GM12872 (cell line): ENCODE measurements around the gene TMEM218.

Experiments
- TF ChIP-seq, protein P1 (sequence below): IDR thresholded peaks from 3 replicates; pipeline ENCODE4 v1.5.1; 2011; ENCODE audit warnings: low read depth, mild to moderate bottlenecking, low read length, moderate library complexity; ENCODE audit not compliant: insufficient read depth

TMEM218 gene

DNA sequence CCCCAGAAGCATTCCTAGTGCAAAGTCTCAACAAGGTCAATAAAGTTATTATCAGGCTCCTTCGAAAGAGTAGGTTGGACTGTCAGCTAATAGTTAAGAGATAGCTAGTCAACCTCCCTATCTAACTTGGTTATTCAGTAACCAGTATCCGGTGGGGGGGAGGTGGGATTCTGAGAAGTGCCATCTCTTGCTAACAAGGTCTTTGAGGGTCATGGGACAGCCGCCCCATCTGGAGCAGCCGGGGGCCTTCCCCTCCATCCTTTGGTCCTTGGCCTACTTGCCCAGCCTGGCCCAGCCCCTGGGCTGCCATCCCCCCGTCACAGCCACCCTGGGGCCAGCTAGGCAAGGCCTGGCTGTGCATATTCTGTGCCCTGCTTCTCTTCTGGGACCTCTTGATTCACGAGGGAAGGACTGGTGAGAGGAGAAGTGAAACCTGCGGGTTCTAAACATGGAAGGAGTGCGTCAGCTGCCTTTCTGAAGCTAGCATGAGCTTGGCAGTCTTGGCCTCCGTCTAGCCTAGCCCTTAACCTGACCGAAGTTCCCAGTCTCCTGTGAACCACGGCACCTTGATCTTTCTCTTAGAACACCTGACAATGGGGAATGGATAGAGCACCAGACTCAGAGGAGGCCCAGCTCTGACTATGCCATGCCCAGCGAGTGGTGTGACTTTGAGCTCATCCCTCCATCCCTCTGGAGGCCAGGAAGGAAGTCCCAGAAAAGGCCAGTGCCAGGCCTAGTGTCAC lies 39.0 kb downstream of the TMEM218 start:
- TF ChIP-seq, protein P1, sequence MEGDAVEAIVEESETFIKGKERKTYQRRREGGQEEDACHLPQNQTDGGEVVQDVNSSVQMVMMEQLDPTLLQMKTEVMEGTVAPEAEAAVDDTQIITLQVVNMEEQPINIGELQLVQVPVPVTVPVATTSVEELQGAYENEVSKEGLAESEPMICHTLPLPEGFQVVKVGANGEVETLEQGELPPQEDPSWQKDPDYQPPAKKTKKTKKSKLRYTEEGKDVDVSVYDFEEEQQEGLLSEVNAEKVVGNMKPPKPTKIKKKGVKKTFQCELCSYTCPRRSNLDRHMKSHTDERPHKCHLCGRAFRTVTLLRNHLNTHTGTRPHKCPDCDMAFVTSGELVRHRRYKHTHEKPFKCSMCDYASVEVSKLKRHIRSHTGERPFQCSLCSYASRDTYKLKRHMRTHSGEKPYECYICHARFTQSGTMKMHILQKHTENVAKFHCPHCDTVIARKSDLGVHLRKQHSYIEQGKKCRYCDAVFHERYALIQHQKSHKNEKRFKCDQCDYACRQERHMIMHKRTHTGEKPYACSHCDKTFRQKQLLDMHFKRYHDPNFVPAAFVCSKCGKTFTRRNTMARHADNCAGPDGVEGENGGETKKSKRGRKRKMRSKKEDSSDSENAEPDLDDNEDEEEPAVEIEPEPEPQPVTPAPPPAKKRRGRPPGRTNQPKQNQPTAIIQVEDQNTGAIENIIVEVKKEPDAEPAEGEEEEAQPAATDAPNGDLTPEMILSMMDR = no peak

DNA sequence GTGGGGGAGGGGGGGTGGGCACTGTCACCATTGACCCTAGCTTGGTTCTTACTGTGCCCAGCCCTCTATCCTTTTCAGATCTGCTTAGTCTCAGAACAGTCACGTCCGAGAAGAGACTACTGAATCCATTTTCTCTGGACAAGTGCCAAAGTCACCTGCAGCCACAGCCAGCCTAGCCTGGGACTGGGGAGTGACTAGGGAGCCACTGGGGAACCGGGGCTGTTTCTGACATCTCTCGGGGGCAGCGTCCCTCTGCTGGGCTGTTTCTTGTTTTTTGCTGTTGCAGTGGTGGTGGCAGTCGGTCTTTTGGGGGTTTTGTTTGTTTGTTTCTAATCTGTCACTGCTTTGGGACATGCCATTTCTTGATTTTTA lies 39.6 kb downstream of the TMEM218 start:
- TF ChIP-seq, protein P1 = no peak

DNA sequence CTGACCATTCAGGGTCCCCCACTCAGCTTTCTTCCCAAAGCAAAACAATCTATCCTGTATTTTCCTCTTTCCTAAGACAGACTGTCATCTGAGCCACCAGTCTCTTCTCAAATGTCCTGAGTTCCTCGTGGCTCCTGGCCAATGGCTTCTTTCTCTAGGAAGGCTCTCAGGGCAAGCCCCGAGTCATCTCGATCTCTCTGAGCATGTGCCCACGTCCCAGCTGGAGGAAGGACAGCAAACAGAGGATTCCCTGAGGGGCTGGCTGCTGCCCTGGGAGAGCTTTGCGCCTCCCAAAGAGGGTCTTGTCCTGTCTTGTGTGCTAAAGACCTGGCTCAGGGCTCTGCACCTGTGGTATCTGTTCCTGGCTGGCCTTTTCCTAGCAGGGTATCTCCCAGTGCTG lies 40.0 kb downstream of the TMEM218 start:
- TF ChIP-seq, protein P1 = no peak

DNA sequence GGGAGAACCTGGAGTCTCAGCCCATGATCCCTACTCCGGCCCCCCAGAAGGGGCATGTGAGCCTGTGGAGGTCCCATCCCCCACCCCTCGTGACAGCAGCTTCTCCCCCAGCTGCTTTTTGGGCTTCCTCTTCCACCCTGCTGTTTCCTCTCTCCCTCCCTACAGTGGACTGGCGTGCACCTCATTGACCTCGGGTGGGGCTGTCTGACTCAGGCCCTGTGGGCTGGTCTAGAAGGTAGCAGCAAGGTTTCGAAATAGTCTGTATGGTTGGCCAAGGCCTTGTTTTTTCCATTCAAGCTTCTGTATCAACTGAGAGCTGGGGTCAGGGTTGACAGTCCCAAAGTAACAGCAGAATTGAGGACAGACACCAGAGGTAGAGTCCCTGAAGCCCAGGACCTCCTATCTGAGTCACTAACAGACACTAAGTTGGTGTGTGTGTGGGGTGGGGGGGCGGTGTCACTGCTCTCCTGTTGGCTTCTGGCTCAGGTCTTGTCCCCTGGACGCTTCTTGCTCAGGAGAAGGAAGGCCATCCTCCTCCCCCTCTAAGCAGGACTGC lies 40.6 kb downstream of the TMEM218 start:
- TF ChIP-seq, protein P1 = no peak

DNA sequence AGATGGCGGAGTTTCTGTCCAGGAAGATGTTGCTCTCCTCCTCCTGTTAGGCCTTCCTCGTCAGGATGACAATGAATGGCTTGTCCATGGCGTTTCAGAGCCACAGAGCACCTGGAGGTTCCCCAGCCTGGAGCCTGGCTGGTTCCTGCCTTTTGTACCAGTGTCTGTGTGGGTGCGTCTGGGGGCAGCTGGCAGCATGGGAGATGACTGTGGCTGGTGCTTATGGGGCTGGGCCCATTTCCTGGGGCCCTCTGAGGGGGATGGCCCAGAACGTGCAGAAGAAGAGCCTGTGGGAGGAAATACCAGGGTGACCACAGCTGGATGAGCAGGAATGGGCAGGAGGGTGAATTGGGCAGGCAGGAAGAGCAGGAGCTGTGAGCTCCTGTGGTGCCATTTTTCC lies 41.6 kb downstream of the TMEM218 start:
- TF ChIP-seq, protein P1 = no peak

DNA sequence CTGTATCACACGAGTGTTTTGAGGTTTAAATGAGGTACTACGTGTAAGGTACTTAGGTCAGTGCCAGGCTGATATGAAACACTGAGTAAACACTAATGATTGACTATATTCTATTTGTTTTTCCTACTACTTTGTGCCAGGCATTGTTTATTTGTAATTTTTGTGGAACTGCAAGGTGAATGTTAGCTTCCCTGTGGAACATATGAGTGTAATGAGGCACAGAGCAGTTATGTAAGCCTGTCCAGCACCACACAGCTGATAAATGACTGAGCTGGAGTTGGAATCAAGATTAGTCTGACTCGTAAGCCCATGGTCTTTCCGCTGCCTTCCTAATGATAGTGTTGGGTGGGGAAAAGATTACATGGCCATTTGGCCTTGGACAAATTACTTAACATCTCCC lies 42.4 kb downstream of the TMEM218 start:
- TF ChIP-seq, protein P1 = no peak

DNA sequence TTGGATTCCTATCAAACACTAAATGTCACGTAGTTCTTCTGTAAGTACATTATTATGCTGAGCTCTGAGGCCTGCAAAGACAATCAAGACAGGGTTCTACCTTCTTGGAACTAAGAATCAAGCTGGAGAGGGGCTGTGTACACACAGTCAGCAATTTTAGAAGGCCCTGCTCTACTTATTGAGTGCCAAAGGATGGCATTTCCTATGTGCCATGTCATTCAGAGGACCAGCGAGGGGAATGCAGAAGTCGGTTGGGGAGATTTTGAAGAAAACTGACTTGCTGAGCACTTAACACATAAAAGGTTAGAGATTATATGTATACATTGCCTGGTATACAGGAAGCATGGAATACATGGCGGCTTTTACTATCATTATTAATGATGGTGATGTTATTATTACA lies 43.1 kb downstream of the TMEM218 start:
- TF ChIP-seq, protein P1 = no peak

DNA sequence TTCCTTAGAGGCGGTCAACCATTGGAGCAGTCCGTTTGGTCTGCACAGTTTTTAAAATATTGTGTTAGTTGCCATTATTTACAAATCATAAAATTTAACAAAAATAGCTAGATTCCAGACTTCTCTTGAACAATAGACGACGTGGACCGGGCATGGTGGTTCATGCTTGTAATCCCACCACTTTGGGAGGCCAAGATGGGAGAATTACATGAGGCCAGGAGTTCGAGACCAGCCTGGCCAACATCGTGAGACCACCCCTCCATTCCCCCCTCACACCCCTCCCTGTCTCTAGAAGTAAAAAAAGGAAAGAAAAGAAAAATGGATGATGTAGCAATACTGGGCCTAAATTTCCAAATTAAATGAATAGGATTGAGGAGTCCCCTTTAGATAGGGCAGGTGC lies 47.4 kb downstream of the TMEM218 start:
- TF ChIP-seq, protein P1 = no peak
